HL-60 (cell line): Measurements from ENCODE around the gene CFAP65.

Source experiments
- DNase-seq, 2 experiments: peaks; one replicate each; pipeline ENCODE4 v3.0.0-alpha.2; 2010 to 2020; ENCODE audit warnings: low read depth in 1 of 2, low spot score in 1 of 2
- H3K27ac ChIP-seq: fragments of 250-450 bp; sonication (Bioruptor Pico); replicated peaks from 2 replicates; pipeline ENCODE4 v1.5.1; 2020; ENCODE audit warnings: mild to moderate bottlenecking, moderate library complexity
- H3K27me3 ChIP-seq: fragments of 250-450 bp; sonication (Bioruptor Pico); 2 replicates; pipeline ENCODE4 v1.5.1; 2021; ENCODE audit warnings: mild to moderate bottlenecking, moderate library complexity; ENCODE audit not compliant: insufficient read depth, poor library complexity, severe bottlenecking
- H3K4me3 ChIP-seq: replicated peaks from 2 replicates; pipeline ENCODE4 v1.5.1; 2011; ENCODE audit warnings: mild to moderate bottlenecking, control low read depth, low read length; ENCODE audit not compliant: insufficient read depth
- GABPA ChIP-seq: IDR thresholded peaks from 2 replicates; pipeline ENCODE4 v1.6.1; 2012; ENCODE audit warnings: low read depth
- POLR2AphosphoS5 ChIP-seq: IDR thresholded peaks from 2 replicates; pipeline ENCODE4 v1.6.1; 2012; ENCODE audit warnings: low read depth
- REST ChIP-seq: IDR thresholded peaks from 2 replicates; pipeline ENCODE4 v1.6.1; 2012; ENCODE audit warnings: low read depth; ENCODE audit not compliant: insufficient replicate concordance
- SPI1 ChIP-seq: IDR thresholded peaks from 2 replicates; pipeline ENCODE4 v1.6.1; 2012; ENCODE audit warnings: low read depth, mild to moderate bottlenecking, borderline replicate concordance
- TF ChIP-seq, protein P1 (sequence below): IDR thresholded peaks from one replicate; pipeline ENCODE4 v1.5.1; 2011; ENCODE audit warnings: low read length, control low read depth, inconsistent platforms; ENCODE audit not compliant: insufficient read depth

The CFAP65 gene

DNA sequence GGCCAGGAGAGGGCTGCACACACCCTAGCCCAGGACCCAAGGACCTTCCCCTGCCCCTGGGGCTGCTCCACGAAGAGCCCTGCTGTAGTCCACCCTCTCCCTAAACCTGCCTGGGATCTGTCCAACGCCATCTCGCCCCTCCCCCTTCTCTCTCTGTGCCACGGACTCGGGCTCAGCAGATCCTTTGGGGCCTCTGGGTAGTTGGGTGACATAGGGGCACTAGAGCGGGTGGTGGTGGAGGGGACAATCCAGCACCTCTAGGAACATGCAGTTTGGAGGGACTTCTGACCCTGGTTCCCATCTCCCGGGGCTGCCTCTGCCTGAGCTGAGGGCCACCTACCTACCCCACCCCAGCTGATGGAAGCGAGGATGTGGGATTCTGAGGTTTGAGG is 40.8 kb downstream of the CFAP65 start:
- Histone ChIP-seq H3K4me3 (no peak overlapping the region), H3K27ac (no peak overlapping the region), H3K27me3 (peaks cover 68% of the 10 kb centered on the region)
- no peak for DNase-seq
- TF ChIP-seq, protein P1, sequence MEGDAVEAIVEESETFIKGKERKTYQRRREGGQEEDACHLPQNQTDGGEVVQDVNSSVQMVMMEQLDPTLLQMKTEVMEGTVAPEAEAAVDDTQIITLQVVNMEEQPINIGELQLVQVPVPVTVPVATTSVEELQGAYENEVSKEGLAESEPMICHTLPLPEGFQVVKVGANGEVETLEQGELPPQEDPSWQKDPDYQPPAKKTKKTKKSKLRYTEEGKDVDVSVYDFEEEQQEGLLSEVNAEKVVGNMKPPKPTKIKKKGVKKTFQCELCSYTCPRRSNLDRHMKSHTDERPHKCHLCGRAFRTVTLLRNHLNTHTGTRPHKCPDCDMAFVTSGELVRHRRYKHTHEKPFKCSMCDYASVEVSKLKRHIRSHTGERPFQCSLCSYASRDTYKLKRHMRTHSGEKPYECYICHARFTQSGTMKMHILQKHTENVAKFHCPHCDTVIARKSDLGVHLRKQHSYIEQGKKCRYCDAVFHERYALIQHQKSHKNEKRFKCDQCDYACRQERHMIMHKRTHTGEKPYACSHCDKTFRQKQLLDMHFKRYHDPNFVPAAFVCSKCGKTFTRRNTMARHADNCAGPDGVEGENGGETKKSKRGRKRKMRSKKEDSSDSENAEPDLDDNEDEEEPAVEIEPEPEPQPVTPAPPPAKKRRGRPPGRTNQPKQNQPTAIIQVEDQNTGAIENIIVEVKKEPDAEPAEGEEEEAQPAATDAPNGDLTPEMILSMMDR, result no peak
- TF ChIP-seq SPI1 (no peak), GABPA (no peak), REST (no peak), POLR2AphosphoS5 (no peak)

DNA sequence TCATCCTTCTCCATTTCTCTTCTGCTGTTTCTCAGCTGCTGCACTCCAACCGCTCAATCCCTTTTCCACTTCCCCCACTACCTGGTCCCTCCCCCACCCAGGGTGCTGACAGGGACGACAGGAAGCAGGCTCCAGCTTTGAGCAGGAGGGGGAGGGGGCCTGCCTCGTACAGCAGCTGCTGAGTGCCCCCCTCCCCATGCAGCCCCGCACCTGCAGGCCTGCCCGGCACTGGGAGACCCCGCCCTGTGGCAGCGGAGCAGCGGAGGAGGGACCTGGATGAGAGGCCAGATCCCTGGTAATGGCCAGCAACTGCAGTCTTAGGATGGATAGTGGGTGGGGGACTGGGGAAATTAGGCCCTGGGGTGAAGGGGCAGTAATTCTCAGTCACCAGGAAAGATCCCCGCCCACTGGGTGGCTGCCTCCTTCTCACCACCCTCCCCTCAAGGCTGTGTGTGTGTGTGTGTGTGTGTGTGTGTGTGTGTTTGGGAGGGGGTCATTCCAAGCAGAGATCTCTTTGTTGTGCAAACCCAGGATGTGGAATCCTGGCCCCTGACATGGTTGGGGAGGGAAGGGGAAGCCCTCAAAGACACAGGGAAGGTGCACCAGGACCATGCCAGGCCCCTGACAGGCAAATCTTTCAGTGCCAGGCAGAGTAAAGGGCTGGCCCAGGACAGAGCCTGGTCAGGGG is 41.3 kb downstream of the CFAP65 start:
- Histone ChIP-seq H3K4me3 (no peak overlapping the region), H3K27ac (no peak overlapping the region), H3K27me3 (peaks cover 74% of the 10 kb centered on the region)
- no peak for DNase-seq
- TF ChIP-seq, protein P1, result no peak
- no peak for TF ChIP-seq SPI1
- no peak for TF ChIP-seq REST
- TF ChIP-seq POLR2AphosphoS5, result no peak
- TF ChIP-seq GABPA, result no peak

GRCh38 chr2:218999021-218999880 is 42.1 kb downstream of the CFAP65 start:
- TF ChIP-seq, protein P1, result no peak
- TF ChIP-seq GABPA (no peak), POLR2AphosphoS5 (no peak), SPI1 (no peak), REST (no peak)
- peaks cover 79% of the 10 kb centered on the region for H3K27me3 ChIP-seq
- H3K27ac ChIP-seq, result no peak overlapping the region
- no peak overlapping the region for H3K4me3 ChIP-seq
- DNase-seq, result no peak
